OCI-LY3 (cell line): Measurements from ENCODE around the gene DTD1.

Experiments used
- CTCF ChIP-seq: fragments of 200-600, 300-600 bp; sonication (generic); IDR thresholded peaks from 2 replicates; pipeline ENCODE4 v1.5.1; 2014; ENCODE audit warnings: antibody characterized with exemption, low read length, low read depth
- EZH2phosphoT487 ChIP-seq: fragments of 200-600 bp; shearing (Covaris generic); IDR thresholded peaks from 2 replicates; pipeline ENCODE4 v1.6.1; 2018; ENCODE audit warnings: antibody characterized with exemption, mixed run types, low read depth

GRCh38 chr20:18702736-18703135 lies 114.9 kb downstream of the DTD1 start:
- TF ChIP-seq CTCF = no peak
- no peak for TF ChIP-seq EZH2phosphoT487
